ENCODE data around the gene RAMP1.

GRCh38 chr2:237876951-237877491, 17.6 kb downstream of the RAMP1 start:
- TF ChIP-seq, protein P1, sequence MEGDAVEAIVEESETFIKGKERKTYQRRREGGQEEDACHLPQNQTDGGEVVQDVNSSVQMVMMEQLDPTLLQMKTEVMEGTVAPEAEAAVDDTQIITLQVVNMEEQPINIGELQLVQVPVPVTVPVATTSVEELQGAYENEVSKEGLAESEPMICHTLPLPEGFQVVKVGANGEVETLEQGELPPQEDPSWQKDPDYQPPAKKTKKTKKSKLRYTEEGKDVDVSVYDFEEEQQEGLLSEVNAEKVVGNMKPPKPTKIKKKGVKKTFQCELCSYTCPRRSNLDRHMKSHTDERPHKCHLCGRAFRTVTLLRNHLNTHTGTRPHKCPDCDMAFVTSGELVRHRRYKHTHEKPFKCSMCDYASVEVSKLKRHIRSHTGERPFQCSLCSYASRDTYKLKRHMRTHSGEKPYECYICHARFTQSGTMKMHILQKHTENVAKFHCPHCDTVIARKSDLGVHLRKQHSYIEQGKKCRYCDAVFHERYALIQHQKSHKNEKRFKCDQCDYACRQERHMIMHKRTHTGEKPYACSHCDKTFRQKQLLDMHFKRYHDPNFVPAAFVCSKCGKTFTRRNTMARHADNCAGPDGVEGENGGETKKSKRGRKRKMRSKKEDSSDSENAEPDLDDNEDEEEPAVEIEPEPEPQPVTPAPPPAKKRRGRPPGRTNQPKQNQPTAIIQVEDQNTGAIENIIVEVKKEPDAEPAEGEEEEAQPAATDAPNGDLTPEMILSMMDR (IDR thresholded peaks at IDR 0.05), result no peak
- no peak for TF ChIP-seq EZH2 (IDR thresholded peaks at IDR 0.05; ENCODE audit: borderline replicate concordance, insufficient read depth, low read depth, low read length, poor library complexity, severe bottlenecking)

Measured in B cell (primary cell).